NCI-H1417 (cell line): ENCODE measurements around the gene SPSB1.

ENCODE experiments used
- DNase-seq, 3 experiments: peaks; one replicate each; lab custom pipeline; 2025; lab: John Stamatoyannopoulos, UW

The SPSB1 gene

DNA sequence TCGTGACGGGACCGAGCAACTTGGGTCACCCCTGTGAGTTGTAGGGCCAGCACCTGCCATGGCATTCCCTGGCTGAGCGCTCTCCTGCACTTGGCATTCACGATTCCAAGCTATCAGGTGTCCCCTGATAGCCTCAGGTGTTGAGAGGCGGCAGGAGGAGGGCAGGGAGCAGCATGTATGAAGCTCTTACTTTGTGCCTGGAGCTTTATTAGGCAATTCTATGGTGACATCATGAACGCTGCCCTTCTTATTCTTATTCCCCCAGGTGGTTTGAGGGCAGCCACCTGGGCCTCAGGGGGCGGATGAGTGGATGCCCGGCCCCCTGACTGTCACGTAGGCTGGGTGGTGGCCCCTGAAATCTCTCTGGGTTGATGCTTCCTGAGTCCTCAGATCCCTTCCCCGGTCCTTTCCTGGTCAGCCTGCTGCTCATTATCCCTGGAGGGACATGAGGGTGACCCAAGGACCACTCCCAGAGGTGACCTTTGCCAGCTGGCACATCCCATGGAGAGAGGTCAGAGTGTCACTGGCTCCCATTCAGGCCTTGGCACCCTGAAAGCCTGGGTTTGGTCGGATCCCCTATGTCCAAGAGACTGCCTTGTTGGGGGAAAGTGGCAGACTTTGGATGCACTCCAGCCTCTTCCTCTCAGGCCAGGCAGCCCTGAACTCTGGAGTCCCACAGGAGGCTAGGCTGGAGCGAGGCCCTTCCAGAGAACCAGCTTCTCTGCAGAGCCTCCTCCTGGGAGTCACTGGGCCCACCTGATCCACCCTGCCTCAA is 51.9 kb downstream of the SPSB1 start:
- DNase-seq, result no peak

DNA sequence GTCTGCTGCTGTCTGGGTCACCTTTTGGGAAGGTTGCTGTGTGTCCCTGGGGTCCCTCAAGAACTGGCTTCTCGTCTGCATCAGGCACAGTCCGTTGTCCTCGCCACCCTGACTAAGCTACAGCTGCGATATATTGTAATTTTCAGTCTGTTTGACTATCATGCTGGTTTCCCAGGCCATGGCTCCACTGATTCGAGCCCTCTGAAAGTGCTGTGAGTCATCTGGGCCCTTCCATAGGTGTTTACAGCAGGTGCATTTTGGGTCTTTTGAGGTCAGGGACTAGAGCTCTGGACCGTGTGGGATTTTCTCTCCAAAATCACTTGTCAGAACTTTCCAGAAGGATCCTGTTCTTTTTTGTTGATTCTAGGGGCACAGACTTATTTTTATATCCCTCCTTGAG is 52.8 kb downstream of the SPSB1 start:
- no peak for DNase-seq

GRCh38 chr1:9345922-9346321 is 53.2 kb downstream of the SPSB1 start:
- no peak for DNase-seq

DNA sequence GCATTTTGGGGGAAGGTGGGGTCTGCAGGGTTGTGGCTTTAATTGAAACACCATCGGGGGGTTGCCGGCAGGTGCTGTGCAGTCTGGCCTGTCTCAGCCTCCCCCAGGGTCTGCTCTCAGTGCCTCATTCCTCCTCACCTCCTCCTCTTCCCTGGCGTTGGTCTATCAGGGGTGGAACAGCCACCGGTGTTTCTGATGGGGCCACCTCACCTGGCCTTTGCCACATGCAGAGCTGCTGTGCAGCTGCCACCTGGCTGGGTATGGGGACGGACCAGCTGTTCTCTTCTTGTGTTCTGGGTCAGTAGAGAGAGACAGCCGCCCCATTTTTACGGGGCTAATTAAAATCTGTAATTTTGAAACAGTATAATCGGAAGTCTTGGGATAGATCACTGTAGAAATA is 53.9 kb downstream of the SPSB1 start:
- peak in 2 of 3 experiments; percentile 35 to 69 for DNase-seq

GRCh38 chr1:9347095-9347850 is 54.6 kb downstream of the SPSB1 start:
- DNase-seq, result no peak

GRCh38 chr1:9349331-9349851 is 56.7 kb downstream of the SPSB1 start:
- no peak for DNase-seq

GRCh38 chr1:9350013-9350908 is 57.6 kb downstream of the SPSB1 start:
- DNase-seq, result no peak

DNA sequence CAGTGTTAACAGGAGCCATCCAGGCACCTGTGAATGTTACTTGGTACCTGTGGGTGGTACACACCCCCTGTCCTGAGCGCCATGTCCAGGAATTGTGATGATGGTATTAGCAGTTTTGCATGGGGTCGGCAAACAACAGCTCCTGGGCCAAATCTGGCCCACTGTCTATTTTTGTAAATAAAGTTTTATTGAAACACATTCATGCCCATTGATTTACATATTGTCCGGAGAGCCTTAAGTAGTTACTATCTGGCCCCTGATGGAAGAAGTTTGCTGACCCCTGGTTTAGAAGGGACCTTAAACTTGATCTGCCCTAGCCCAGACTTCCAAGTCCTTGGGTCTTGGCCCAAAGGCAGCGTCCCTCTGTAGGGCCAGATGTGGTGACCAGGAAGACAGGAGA is 58.3 kb downstream of the SPSB1 start:
- no peak for DNase-seq

DNA sequence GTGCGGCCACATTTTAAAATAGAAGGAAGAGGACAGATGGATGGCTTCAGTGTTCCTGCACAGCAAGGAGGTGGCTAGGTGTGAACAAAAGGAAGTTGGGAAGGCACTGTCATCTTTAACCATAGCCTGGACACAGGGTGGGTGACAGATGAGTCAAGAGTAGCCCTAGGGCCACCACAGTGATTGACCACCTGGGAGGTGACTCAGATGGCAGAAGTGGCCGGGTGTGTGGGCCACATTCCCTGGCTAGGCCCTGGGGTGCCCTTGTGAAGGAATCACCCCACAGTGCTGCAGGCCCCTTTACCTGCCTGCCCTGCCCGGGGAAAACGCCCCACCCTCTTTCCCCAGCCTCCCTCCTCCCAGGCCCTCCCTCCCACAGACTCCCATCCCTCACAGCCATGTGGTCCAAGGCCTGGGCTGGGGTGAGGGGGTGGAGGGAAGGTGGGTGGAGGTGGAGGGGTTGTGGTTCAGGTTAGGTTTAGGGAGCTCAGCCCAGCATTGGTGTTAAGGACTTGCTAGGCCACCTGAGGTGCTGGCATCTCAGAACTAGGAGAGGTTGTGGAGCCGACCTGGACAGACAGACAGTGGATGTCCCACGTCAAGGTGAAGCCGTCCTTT is 59.1 kb downstream of the SPSB1 start:
- DNase-seq, result no peak

DNA sequence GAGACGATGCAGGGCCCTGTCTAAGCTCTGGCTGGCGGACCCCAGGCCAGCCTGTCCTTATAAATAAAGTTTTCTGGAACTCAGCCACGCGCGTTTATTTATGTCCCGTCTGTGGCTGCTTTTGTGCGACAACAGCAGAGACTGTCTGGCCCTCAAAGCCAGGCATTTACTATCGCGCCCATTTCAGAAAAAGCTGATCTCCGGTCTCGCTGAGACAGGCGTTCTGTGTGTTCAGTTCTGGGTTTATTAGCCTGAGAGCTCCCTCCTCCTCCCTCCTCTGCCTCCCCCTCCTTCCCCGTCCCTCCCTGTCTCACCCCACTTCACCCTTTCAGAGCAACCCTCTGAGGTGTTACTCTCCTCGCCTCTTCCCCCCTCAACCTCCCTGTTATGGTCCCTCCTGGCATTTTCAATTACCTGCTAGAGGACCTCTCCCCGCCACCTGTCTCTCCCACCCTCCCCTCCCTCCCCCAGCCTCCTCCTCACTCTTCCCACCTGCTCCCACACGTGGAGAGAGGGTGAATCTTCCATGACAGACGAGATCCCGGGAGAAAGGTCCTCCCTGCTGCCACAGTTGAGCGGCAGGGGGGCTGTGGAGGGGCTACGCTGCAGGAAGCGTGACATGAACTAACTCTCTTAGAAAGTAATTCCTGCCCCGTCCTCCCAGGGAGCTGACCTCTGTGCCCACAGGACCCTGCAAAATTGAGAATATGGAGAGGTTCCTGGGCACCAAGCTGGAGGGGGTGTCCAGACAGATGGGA is 59.9 kb downstream of the SPSB1 start:
- peak; percentile 21 to 75 (median 30) for DNase-seq

- DNase-seq, result no peak
Observed at GRCh38 chr1:9355503-9355902, 62.8 kb downstream of the SPSB1 start.

GRCh38 chr1:9356021-9356420 is 63.3 kb downstream of the SPSB1 start:
- DNase-seq, result no peak

DNA sequence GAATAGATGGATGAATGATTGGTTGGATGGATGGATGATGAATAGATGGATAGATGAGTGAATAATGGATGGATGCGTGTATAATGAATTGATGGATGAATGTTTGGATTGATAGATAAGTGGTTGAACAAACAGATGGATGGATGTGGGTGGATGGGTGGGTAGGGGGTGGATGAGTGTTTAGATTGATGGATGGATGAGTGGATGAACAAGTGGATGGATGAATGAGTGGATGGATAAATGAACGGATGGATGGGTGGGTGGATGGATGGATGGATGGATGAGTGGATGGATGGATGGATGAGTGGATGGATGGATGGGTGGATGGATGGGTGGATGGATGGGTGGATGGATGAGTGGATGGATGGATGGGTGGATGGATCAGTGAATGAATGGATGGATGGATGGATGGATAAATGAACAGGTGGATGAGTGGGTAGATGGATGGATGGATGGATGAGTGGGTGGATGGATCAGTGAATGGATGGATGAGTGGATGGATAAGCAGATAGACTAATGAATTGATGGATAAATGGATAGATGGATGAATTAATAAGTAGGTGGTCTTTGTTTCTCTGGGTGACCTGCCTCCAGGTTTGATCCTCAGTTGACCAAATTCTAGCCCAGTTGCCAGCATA is 64.3 kb downstream of the SPSB1 start:
- no peak for DNase-seq

- DNase-seq, result no peak
Observed at GRCh38 chr1:9357958-9358357, 65.3 kb downstream of the SPSB1 start.

DNA sequence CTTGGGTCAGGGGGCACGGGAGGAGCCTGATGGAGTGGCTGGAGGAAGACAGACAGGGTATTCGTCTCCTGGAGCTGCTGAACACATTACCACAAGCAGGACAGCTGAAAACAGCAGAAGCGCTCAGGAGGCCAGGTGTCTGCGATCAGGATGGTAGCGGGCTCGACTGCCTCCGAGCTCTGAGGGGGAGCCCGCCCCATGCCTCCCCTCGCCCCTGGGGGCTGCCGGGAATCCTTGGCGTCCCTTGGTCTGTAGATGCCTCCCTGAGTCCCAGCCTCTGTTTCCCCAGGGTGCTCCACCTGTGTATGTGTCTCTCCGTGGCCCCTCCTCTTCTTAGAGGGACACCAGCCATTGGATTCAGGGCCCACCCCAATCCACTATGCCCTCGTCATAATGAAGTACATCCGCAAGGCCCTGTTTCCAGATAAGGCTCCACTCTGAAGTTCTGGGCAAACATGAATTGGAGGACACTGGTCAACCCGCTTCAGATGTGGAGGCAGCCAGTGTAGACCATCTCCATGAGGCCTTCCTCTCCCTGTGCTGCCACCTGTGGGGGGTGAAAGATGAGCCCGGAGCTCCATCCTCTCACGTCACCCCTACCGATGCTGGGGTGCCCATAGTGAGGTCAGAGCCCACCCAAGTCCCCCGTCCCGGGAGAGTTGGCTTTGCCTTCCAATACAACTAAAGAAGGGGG is 67.8 kb downstream of the SPSB1 start:
- no peak for DNase-seq

DNA sequence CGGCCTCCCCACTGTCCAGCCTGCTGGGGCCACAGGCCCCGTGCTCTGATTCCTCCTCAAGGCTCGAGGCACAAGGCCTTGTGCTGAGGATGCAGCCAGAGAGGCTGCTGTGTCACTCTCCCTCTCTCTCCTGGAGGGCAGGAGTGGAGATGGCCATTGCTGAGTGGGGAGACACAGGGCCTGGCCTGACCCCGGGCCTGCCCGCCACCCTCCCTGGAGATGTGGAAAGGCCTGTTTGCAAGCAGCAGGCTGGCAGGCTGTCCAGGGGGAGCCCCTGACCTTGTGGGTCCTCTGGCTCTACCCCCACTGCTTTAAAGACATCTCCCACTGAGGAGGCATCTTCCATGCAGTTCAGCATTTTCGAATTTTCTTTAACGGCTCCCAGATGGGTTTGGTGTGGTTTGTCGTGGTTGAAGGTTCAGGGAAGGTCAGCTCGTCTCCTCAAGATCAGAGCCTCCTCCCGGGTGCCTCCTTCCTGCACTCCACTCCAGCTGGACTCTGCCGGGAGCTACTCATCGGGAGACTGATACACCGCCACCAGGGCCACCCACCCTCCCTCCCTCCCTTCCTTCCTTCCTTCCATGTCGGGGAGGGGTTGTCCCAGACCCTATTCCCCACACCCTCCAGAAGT is 69.1 kb downstream of the SPSB1 start:
- no peak for DNase-seq

- no peak for DNase-seq
Observed at GRCh38 chr1:9362488-9362887, 69.8 kb downstream of the SPSB1 start.

DNA sequence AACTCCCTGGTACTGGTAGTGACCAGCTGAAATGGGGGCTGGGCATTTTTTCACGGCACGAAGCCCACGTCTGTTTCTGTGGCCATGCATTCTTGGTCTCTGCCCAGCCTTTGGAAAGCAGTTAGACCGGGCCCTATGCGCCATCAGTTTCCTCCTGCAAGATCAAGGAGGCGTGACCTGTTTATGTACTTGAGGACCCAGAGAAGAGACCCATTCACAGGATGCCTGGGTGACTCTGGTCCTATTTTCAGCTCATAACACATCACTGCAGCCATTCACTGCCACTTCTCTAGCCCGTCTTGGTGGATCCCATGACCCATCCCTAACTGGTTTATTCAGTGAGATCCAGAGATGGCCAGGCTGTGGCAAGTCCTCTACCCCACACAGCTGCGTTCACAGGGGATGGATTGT is 70.4 kb downstream of the SPSB1 start:
- DNase-seq, result peak in 1 of 3 experiments; percentile 66

GRCh38 chr1:9366298-9366697 is 73.6 kb downstream of the SPSB1 start:
- DNase-seq, result no peak
